Measurements from ENCODE around the gene TBC1D5. TPM values are rescaled to one million over a fixed set of nuclear protein-coding genes. Genes with fewer than 3 reads are reported as not detected.

TBC1D5 gene
- total RNA-seq, 1 experiment from 2014 or later, result 33.9 TPM

GRCh38 chr3:17645074-17645698 is 97.2 kb downstream of the TBC1D5 start (continued):
- no peak for TF ChIP-seq YY1 (IDR thresholded peaks at IDR 0.05; ENCODE audit: extremely low read depth, insufficient replicate concordance, low read depth, low read length)

- POLR2A ChIA-PET, result no interaction called here
- H3K9me2 ChIP-seq (ENCODE audit: insufficient read depth), result no peaks in the 10 kb centered on the region
- no peak overlapping the region for H2AFZ ChIP-seq (ENCODE audit: low read depth, low read length, poor library complexity, severe bottlenecking)
- H3K4me3 ChIP-seq (replicated peaks in 1 of 2; ENCODE audit: low read depth in 1 of 2, low read length in 2 of 2), result no peak overlapping the region
- intact Hi-C loops (cut with micrococcal nuclease), result no loop called here
- no peak overlapping the region for H3K4me2 ChIP-seq (ENCODE audit: low read length)
- H3K36me3 ChIP-seq (ENCODE audit: control insufficient read depth in 1 of 2, insufficient read depth in 2 of 2, low read length in 2 of 2), result no peaks in the 10 kb centered on the region
- CTCF ChIA-PET, result interaction anchor here (1.0 kb wide), 1 partner anchor 14 kb away, joined by 3 read pairs; no protein-coding TSS in a partner anchor
- TF ChIP-seq CEBPB (IDR thresholded peaks at IDR 0.05; ENCODE audit: low read depth), result no peak
- TF ChIP-seq CBX3 (IDR thresholded peaks at IDR 0.05; ENCODE audit: low read depth), result no peak
- no peak for TF ChIP-seq ZBTB33 (IDR thresholded peaks at IDR 0.05; ENCODE audit: extremely low read depth, insufficient replicate concordance, low read length)
- no peak for TF ChIP-seq EZH2 (IDR thresholded peaks at IDR 0.05)
- TF ChIP-seq RAD21 (IDR thresholded peaks at IDR 0.05; ENCODE audit: low read depth), result no peak
- TF ChIP-seq SRF (IDR thresholded peaks at IDR 0.05; ENCODE audit: low read depth), result no peak
- no peak for TF ChIP-seq FOSL1 (IDR thresholded peaks at IDR 0.05; ENCODE audit: low read depth)
- no peak for TF ChIP-seq TCF7L2 (IDR thresholded peaks at IDR 0.05; ENCODE audit: borderline replicate concordance, extremely low read depth, insufficient read depth, insufficient read length)
- no peak for TF ChIP-seq POLR2AphosphoS5 (IDR thresholded peaks at IDR 0.05; ENCODE audit: low read depth, low read length)
- no peak for TF ChIP-seq EGR1 (IDR thresholded peaks at IDR 0.05; ENCODE audit: low read depth)
- TF ChIP-seq POLR2A (IDR thresholded peaks at IDR 0.05; ENCODE audit: borderline replicate concordance, extremely low read depth, insufficient read depth, insufficient read length), result no peak
- TF ChIP-seq EZH2phosphoT487 (IDR thresholded peaks at IDR 0.05; ENCODE audit: borderline replicate concordance), result no peak
- TF ChIP-seq SP1 (IDR thresholded peaks at IDR 0.05; ENCODE audit: low read depth), result no peak
- TF ChIP-seq SIN3A (IDR thresholded peaks at IDR 0.05; ENCODE audit: low read depth), result no peak
- TF ChIP-seq MAX (IDR thresholded peaks at IDR 0.05), result no peak
- no peak for TF ChIP-seq ATF3 (IDR thresholded peaks at IDR 0.05)
- no peak for TF ChIP-seq ELF1 (IDR thresholded peaks at IDR 0.05; ENCODE audit: borderline replicate concordance, low read depth)
- H3K79me2 ChIP-seq (ENCODE audit: insufficient read depth, low read length), result peaks cover 49% of the 10 kb centered on the region
- H4K20me1 ChIP-seq (ENCODE audit: insufficient read depth), result no peaks in the 10 kb centered on the region
- RAD21 ChIA-PET (ENCODE audit: low non-redundant PET in 1 of 2, low total read pairs in 2 of 2, uncharacterized antibody in 2 of 2, unreplicated experiment in 2 of 2), result no interaction called here
- H3K9me3 ChIP-seq (ENCODE audit: control insufficient read depth in 1 of 2, insufficient read depth in 1 of 2, low read depth in 1 of 2, low read length in 2 of 2), result no peaks in the 10 kb centered on the region
- no peak for ATAC-seq
- no peak overlapping the region for H3K27ac ChIP-seq (ENCODE audit: low read depth, low read length)
- no TSS peak for BruUV-seq (replicated peaks)
- no peaks in the 10 kb centered on the region for H3K27me3 ChIP-seq (ENCODE audit: insufficient read depth, low read length)
- H3K9ac ChIP-seq (ENCODE audit: low read length), result no peak overlapping the region
- DNase-seq (ENCODE audit: low read depth, low spot score), result no peak
- peaks cover 22 to 34% of the 10 kb centered on the region in 2 experiments for H3K4me1 ChIP-seq (ENCODE audit: control insufficient read depth in 1 of 2, insufficient read depth in 2 of 2, low read length in 2 of 2)
Observed at GRCh38 chr3:17643691-17644090, 98.7 kb downstream of the TBC1D5 start.

Measured in HCT116 (cell line).